Measurements from ENCODE around the gene TSR3. TPM values are rescaled to one million over a fixed set of nuclear protein-coding genes. Genes with fewer than 3 reads are reported as not detected.
A peak's percentile ranks its signal among the peaks of the same experiment; 100 is the strongest.

Gene TSR3
- total and polyA plus RNA-seq, 2 of the 13 experiments (the other 11 are each of a cell fraction or from before 2014, with no cell fraction given): 24.2 to 51.0 TPM

GRCh38 chr16:1401061-1401757, 49.5 kb upstream of the TSR3 start:
- no peak for FAIRE-seq
- H4K20me1 ChIP-seq (ENCODE audit: insufficient read depth, low read length): no peaks in the 10 kb centered on the region
- peaks cover 10 to 11% of the 10 kb centered on the region in 2 experiments; a peak in 4 of 5 replicates for H3K36me3 ChIP-seq (replicated peaks in 1 of 2; ENCODE audit: control insufficient read depth in 1 of 2, insufficient read depth in 2 of 2, low read length in 2 of 2)
- TF ChIP-seq, protein P1, sequence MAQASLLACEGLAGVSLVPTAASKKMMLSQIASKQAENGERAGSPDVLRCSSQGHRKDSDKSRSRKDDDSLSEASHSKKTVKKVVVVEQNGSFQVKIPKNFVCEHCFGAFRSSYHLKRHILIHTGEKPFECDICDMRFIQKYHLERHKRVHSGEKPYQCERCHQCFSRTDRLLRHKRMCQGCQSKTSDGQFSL (CRISPR knock-in tag; IDR thresholded peaks at IDR 0.05): 0 out of 2 replicates have a peak, but pooled peaks have one; percentile 65
- 0 out of 2 replicates have a peak, but pooled peaks have one; percentile 10 for TF ChIP-seq CTCF (CRISPR knock-in tag; IDR thresholded peaks at IDR 0.05)
- TF ChIP-seq JUNB (CRISPR knock-in tag; IDR thresholded peaks at IDR 0.05; ENCODE audit: borderline replicate concordance): no peak
- TF ChIP-seq RBFOX2 (IDR thresholded peaks at IDR 0.05; ENCODE audit: low read depth, low read length): 0 out of 2 replicates have a peak, but pooled peaks have one; percentile 21
- no peaks in the 10 kb centered on the region for H3K9me3 ChIP-seq (ENCODE audit: low read length)
- H3K4me2 ChIP-seq (ENCODE audit: low read depth, low read length): no peak overlapping the region
- BruUV-seq (replicated peaks): no TSS peak
- H3K27me3 ChIP-seq (ENCODE audit: control insufficient read depth in 1 of 2, insufficient read depth in 2 of 2, low read length in 2 of 2): no peaks in the 10 kb centered on the region
- WGBS (ENCODE audit: low lambda C conversion rate): 94% methylated on average over 22 of the region's 29 CpGs
- no peak for DNase-seq (ENCODE audit: low spot score)
- H3K4me3 ChIP-seq (replicated peaks in 1 of 3; ENCODE audit: insufficient read depth in 1 of 3, low read depth in 2 of 3, low read length in 3 of 3): no peak overlapping the region
- intact Hi-C loops (cut with micrococcal nuclease; ENCODE audit: unreplicated experiment): no loop called here
- no peak overlapping the region for H3K9ac ChIP-seq (ENCODE audit: insufficient read depth, low read depth, low read length)
- ChIA-PET POLR2A (interaction anchor here (0.6 kb wide), 1 partner anchor 211 kb away, joined by 3 read pairs; the partner anchor contains the start of genes CRAMP1 and IFT140), CTCF (ENCODE audit: low intra/inter-chr PET ratio, low total read pairs) (no interaction called here)
- no peak for ATAC-seq
- no peak overlapping the region for H2AFZ ChIP-seq (ENCODE audit: low read length)
- in situ Hi-C loops (cut with HindIII; ENCODE audit: extremely low pct_ligation_motif_present, low pct_unique_long_range_greater_than_20kb): no loop called here
- no peak overlapping the region for H3K27ac ChIP-seq (ENCODE audit: extremely low read length, insufficient read depth, low read length)
- no peaks in the 10 kb centered on the region for H3K79me2 ChIP-seq (ENCODE audit: insufficient read depth, low read length)
- no peaks in the 10 kb centered on the region for H3K4me1 ChIP-seq (ENCODE audit: insufficient read depth, low read length)
